IMR-90 (cell line): ENCODE results near the gene HSP90B1. TPM values are rescaled to one million over a fixed set of nuclear protein-coding genes. Genes with fewer than 3 reads are reported as not detected.

Experiments
- ATAC-seq: fragments of 200-7000 bp; cut with Tn5 transposase; 2 replicates; pipeline ENCODE4 v1.9.1; 2020; ENCODE audit warnings: low read depth, mild to moderate bottlenecking, moderate library complexity
- BruUV-seq: library from RNA; stranded (reverse); fragments of 400-500 nt; replicated peaks from 2 replicates; lab custom pipeline; 2021; lab: Mats Ljungman, UMichigan
- CTCF ChIA-PET: fragments of 300-600 bp; formaldehyde crosslinking; extraction: SDS; loops from one replicate; lab custom pipeline; 2021; ENCODE audit warnings: antibody characterized with exemption; lab: Yijun Ruan, JAX
- POLR2A ChIA-PET: fragments of 300-600 bp; sonication (Branson Sonifier 250); formaldehyde crosslinking; loops from one replicate; lab custom pipeline; 2022; ENCODE audit warnings: antibody characterized with exemption; ENCODE audit not compliant: unreplicated experiment; lab: Charles Lee
- DNase-seq: peaks from one replicate; pipeline ENCODE4 v3.0.0; 2013
- H2AFZ ChIP-seq: replicated peaks from 2 replicates; pipeline ENCODE3; 2013; ENCODE audit warnings: low read length, mild to moderate bottlenecking; ENCODE audit not compliant: poor library complexity
- H2AK5ac ChIP-seq: 2 replicates; pipeline ENCODE4 v1.6.1; 2013; ENCODE audit warnings: low read depth, low read length, inconsistent platforms
- H2AK9ac ChIP-seq: replicated peaks from 2 replicates; pipeline ENCODE3; 2013; ENCODE audit warnings: mild to moderate bottlenecking, low read depth, low read length, moderate library complexity; ENCODE audit not compliant: poor library complexity
- H2BK120ac ChIP-seq: 2 replicates; pipeline ENCODE4 v1.6.1; 2013; ENCODE audit warnings: low read depth, low read length, inconsistent platforms
- H2BK15ac ChIP-seq: 3 replicates; pipeline ENCODE4 v1.6.1; 2013; ENCODE audit warnings: low read depth, low read length, inconsistent platforms
- H2BK20ac ChIP-seq: 2 replicates; pipeline ENCODE4 v1.6.1; 2013; ENCODE audit warnings: low read depth, mild to moderate bottlenecking, inconsistent platforms, low read length, moderate library complexity
- H2BK5ac ChIP-seq: 2 replicates; pipeline ENCODE4 v1.6.1; 2013; ENCODE audit warnings: mild to moderate bottlenecking, low read depth, low read length, inconsistent platforms; ENCODE audit not compliant: poor library complexity, severe bottlenecking
- H3K14ac ChIP-seq: replicated peaks from 2 replicates; pipeline ENCODE4 v1.6.1; 2013; ENCODE audit warnings: low read depth, low read length, inconsistent platforms
- H3K18ac ChIP-seq: 2 replicates; pipeline ENCODE4 v1.6.1; 2013; ENCODE audit warnings: low read depth, low read length, control low read depth
- H3K23ac ChIP-seq: 2 replicates; pipeline ENCODE4 v1.6.1; 2013; ENCODE audit warnings: low read depth, low read length, inconsistent platforms
- H3K27ac ChIP-seq: 2 replicates; pipeline ENCODE4 v1.5.1; 2013; ENCODE audit warnings: mild to moderate bottlenecking, control low read depth, low read length; ENCODE audit not compliant: insufficient read depth
- H3K27me3 ChIP-seq: 2 replicates; pipeline ENCODE4 v1.6.1; 2013; ENCODE audit warnings: low read length; ENCODE audit not compliant: control insufficient read depth, insufficient read depth
- H3K36me3 ChIP-seq: 2 replicates; pipeline ENCODE4 v1.6.1; 2013; ENCODE audit warnings: low read length, mixed read lengths; ENCODE audit not compliant: control insufficient read depth, insufficient read depth
- H3K4ac ChIP-seq: 2 replicates; pipeline ENCODE4 v1.6.1; 2013; ENCODE audit warnings: low read depth, low read length, inconsistent platforms
- H3K4me1 ChIP-seq: 2 replicates; pipeline ENCODE4 v1.6.1; 2013; ENCODE audit warnings: low read length, mixed read lengths; ENCODE audit not compliant: control insufficient read depth, insufficient read depth
- H3K4me2 ChIP-seq: 2 replicates; pipeline ENCODE4 v1.6.1; 2013; ENCODE audit warnings: low read depth, mild to moderate bottlenecking, control low read depth, low read length, moderate library complexity
- H3K4me3 ChIP-seq: 2 replicates; pipeline ENCODE4 v1.5.1; 2013; ENCODE audit warnings: low read depth, mild to moderate bottlenecking, control low read depth, low read length, moderate library complexity; ENCODE audit not compliant: insufficient read depth
- H3K56ac ChIP-seq: 2 replicates; pipeline ENCODE4 v1.6.1; 2013; ENCODE audit warnings: low read length, inconsistent platforms; ENCODE audit not compliant: insufficient read depth; ENCODE audit errors: extremely low read depth
- H3K79me1 ChIP-seq, 2 experiments: 2 replicates each; pipeline ENCODE4 v1.6.1; 2013; ENCODE audit warnings: low read length in 2 of 2, inconsistent platforms in 1 of 2, low read depth in 1 of 2
- H3K9ac ChIP-seq: 2 replicates; pipeline ENCODE4 v1.6.1; 2013; ENCODE audit warnings: low read depth, low read length, control low read depth
- H3K9me1 ChIP-seq: 2 replicates; pipeline ENCODE4 v1.6.1; 2013; ENCODE audit warnings: low read length, inconsistent platforms; ENCODE audit not compliant: insufficient read depth
- H3K9me3 ChIP-seq: 2 replicates; pipeline ENCODE4 v1.6.1; 2013; ENCODE audit warnings: low read length; ENCODE audit not compliant: control insufficient read depth, insufficient read depth
- H4K20me1 ChIP-seq: 2 replicates; pipeline ENCODE4 v1.6.1; 2013; ENCODE audit warnings: low read length, inconsistent platforms; ENCODE audit not compliant: insufficient read depth
- H4K5ac ChIP-seq: 2 replicates; pipeline ENCODE4 v1.6.1; 2013; ENCODE audit warnings: mild to moderate bottlenecking, low read depth, low read length, control low read depth
- H4K8ac ChIP-seq, 2 experiments: 2 replicates each; pipeline ENCODE4 v1.6.1; 2013; ENCODE audit warnings: low read depth in 2 of 2, low read length in 2 of 2, control low read depth in 1 of 2, inconsistent platforms in 1 of 2
- H4K91ac ChIP-seq: 2 replicates; pipeline ENCODE4 v1.6.1; 2013; ENCODE audit warnings: low read depth, low read length, inconsistent platforms; ENCODE audit not compliant: insufficient read depth
- BHLHE40 ChIP-seq: fragments of 150-350 bp; IDR thresholded peaks from 2 replicates; pipeline ENCODE4 v1.6.1; 2016; ENCODE audit warnings: mild to moderate bottlenecking, low read depth, low read length
- CEBPB ChIP-seq: IDR thresholded peaks from 2 replicates; pipeline ENCODE4 v1.6.1; 2012; ENCODE audit warnings: low read depth, low read length, improper control_type of control experiment
- CHD1 ChIP-seq: IDR thresholded peaks from 2 replicates; pipeline ENCODE4 v1.6.1; 2012; ENCODE audit warnings: low read depth, low read length, improper control_type of control experiment
- ELK1 ChIP-seq: fragments of 150-350 bp; IDR thresholded peaks from 2 replicates; pipeline ENCODE4 v1.6.1; 2016; ENCODE audit warnings: low read depth, mild to moderate bottlenecking, low read length, moderate library complexity, borderline replicate concordance
- MAFK ChIP-seq: IDR thresholded peaks from 2 replicates; pipeline ENCODE4 v1.6.1; 2012; ENCODE audit warnings: low read depth, low read length, improper control_type of control experiment
- MXI1 ChIP-seq: IDR thresholded peaks from 2 replicates; pipeline ENCODE4 v1.6.1; 2012; ENCODE audit warnings: low read depth, mild to moderate bottlenecking, low read length, moderate library complexity, borderline replicate concordance
- POLR2A ChIP-seq: IDR thresholded peaks from 2 replicates; pipeline ENCODE4 v1.6.1; 2012; ENCODE audit warnings: mild to moderate bottlenecking, low read depth, low read length
- RAD21 ChIP-seq: IDR thresholded peaks from 2 replicates; pipeline ENCODE4 v1.6.1; 2012; ENCODE audit warnings: low read length, improper control_type of control experiment
- RCOR1 ChIP-seq: IDR thresholded peaks from 2 replicates; pipeline ENCODE4 v1.6.1; 2012; ENCODE audit warnings: mild to moderate bottlenecking, low read length, improper control_type of control experiment; ENCODE audit not compliant: insufficient replicate concordance
- RFX5 ChIP-seq: IDR thresholded peaks from 2 replicates; pipeline ENCODE4 v1.8.0; 2012; ENCODE audit warnings: low read depth, mild to moderate bottlenecking, low read length, moderate library complexity
- SMC3 ChIP-seq: fragments of 150-350 bp; IDR thresholded peaks from 2 replicates; pipeline ENCODE4 v1.6.1; 2016; ENCODE audit warnings: low read depth, mild to moderate bottlenecking, antibody characterized with exemption, low read length, moderate library complexity
- USF2 ChIP-seq: fragments of 150-350 bp; IDR thresholded peaks from 2 replicates; pipeline ENCODE4 v1.6.1; 2017; ENCODE audit warnings: mild to moderate bottlenecking, antibody characterized with exemption, low read length, low read depth
- WGBS, 2 experiments: methylation state at CpG; one replicate each; pipeline versions ENCODE4 v1.1.5 to v1.1.7; 2013; ENCODE audit warnings: missing lambda C conversion rate in 2 of 2; ENCODE audit not compliant: insufficient read length in 1 of 2; ENCODE audit errors: extremely low coverage in 2 of 2; 5-methylcytosine and 5-hydroxymethylcytosine counted together
- dilution Hi-C: fragments of 300-500 bp; cut with HindIII; formaldehyde crosslinking; loops from one replicate; pipeline ENCODE4 v1.14.3; 2018; ENCODE audit warnings: low sequenced_read_pairs; ENCODE audit not compliant: unreplicated experiment
- in situ Hi-C: fragments of 300-500 bp; cut with MboI; formaldehyde crosslinking; loops from 3 replicates; pipeline ENCODE4 v1.14.3; 2019; ENCODE audit warnings: low sequenced_read_pairs, inconsistent platforms, mixed read lengths
- intact Hi-C: fragments of 100-400 bp; cut with micrococcal nuclease; formaldehyde crosslinking; loops from 2 replicates; pipeline ENCODE4 v1.10.0; 2022
- polyA plus RNA-seq, 3 experiments: library from polyadenylated mRNA; depleted of rRNA; stranded (reverse); fragments of >200 nt; gene quantifications; 2 replicates each; pipeline ENCODE4 v1.2.3, GENCODE V29; 2012; ENCODE audit warnings: low replicate concordance in 1 of 3
- total RNA-seq: library from RNA; depleted of rRNA; stranded (reverse); fragments of >200 nt; gene quantifications from 2 replicates; pipeline ENCODE4 v1.2.3, GENCODE V29; 2012

HSP90B1 gene
- total and polyA plus RNA-seq, 2 of the 4 experiments (the other 2 are of a cell fraction): 398 to 765 TPM

GRCh38 chr12:103962493-103962892, 32.3 kb downstream of the HSP90B1 start:
- no peak overlapping the region for H3K56ac ChIP-seq
- H3K4me3 ChIP-seq: no peak overlapping the region
- no peaks in the 10 kb centered on the region for H3K27me3 ChIP-seq
- CTCF ChIA-PET: no interaction called here
- 0 out of 2 replicates have a peak, but pooled peaks cover 4% of the 10 kb centered on the region for H3K9me1 ChIP-seq
- POLR2A ChIA-PET: no interaction called here
- H2AFZ ChIP-seq: no peak overlapping the region
- no peak for TF ChIP-seq RCOR1
- TF ChIP-seq RFX5: no peak
- no peak for TF ChIP-seq MXI1
- TF ChIP-seq SMC3: no peak
- no peak for TF ChIP-seq RAD21
- TF ChIP-seq USF2: no peak
- no peak for TF ChIP-seq CEBPB
- no peak for TF ChIP-seq BHLHE40
- TF ChIP-seq MAFK: no peak
- no peak for TF ChIP-seq CHD1
- no peak for TF ChIP-seq ELK1
- TF ChIP-seq POLR2A: no peak
- H4K8ac ChIP-seq: no peak overlapping the region
- H3K18ac ChIP-seq: no peak overlapping the region
- H4K91ac ChIP-seq: no peak overlapping the region
- H4K5ac ChIP-seq: no peak overlapping the region
- 67% methylated on average over 1 of the region's 1 CpG; no CpG with 5 or more reads in 1 of the 2 experiments for WGBS, 2 experiments
- in situ Hi-C loops: no loop called here
- intact Hi-C loops: loop anchor here (10.0 kb wide), 1 partner anchor 322 kb away; no protein-coding TSS in a partner anchor
- H2BK20ac ChIP-seq: no peak overlapping the region
- H3K4me1 ChIP-seq: peaks cover 6% of the 10 kb centered on the region; the same call in 1 of the 2 replicates
- no peak overlapping the region for H3K14ac ChIP-seq
- no TSS peak for BruUV-seq
- H2BK15ac ChIP-seq: no peak overlapping the region
- H2BK120ac ChIP-seq: no peak overlapping the region
- H3K23ac ChIP-seq: no peak overlapping the region
- no peak overlapping the region for H3K27ac ChIP-seq
- no peaks in the 10 kb centered on the region for H4K20me1 ChIP-seq
- no peak overlapping the region for H2AK5ac ChIP-seq
- DNase-seq: no peak
- H3K4ac ChIP-seq: no peak overlapping the region
- no peak overlapping the region for H2BK5ac ChIP-seq
- no peaks in the 10 kb centered on the region for H3K9me3 ChIP-seq
- no peak for ATAC-seq
- H3K9ac ChIP-seq: no peak overlapping the region
- dilution Hi-C loops: no loop called here
- H3K79me1 ChIP-seq: peaks cover 11 to 47% of the 10 kb centered on the region in 2 experiments; a peak in 3 of 4 replicates
- no peaks in the 10 kb centered on the region for H3K36me3 ChIP-seq
- H3K4me2 ChIP-seq: no peak overlapping the region
- no peak overlapping the region for H2AK9ac ChIP-seq
